ENCODE results near the gene PAX6. TPM values are rescaled to one million over a fixed set of nuclear protein-coding genes. Genes with fewer than 3 reads are reported as not detected.

Gene PAX6
- total and polyA plus RNA-seq, 2 donors (not counting 1 experiment from before 2014, with no cell fraction given): 0.44 TPM; not detected in 1

DNA sequence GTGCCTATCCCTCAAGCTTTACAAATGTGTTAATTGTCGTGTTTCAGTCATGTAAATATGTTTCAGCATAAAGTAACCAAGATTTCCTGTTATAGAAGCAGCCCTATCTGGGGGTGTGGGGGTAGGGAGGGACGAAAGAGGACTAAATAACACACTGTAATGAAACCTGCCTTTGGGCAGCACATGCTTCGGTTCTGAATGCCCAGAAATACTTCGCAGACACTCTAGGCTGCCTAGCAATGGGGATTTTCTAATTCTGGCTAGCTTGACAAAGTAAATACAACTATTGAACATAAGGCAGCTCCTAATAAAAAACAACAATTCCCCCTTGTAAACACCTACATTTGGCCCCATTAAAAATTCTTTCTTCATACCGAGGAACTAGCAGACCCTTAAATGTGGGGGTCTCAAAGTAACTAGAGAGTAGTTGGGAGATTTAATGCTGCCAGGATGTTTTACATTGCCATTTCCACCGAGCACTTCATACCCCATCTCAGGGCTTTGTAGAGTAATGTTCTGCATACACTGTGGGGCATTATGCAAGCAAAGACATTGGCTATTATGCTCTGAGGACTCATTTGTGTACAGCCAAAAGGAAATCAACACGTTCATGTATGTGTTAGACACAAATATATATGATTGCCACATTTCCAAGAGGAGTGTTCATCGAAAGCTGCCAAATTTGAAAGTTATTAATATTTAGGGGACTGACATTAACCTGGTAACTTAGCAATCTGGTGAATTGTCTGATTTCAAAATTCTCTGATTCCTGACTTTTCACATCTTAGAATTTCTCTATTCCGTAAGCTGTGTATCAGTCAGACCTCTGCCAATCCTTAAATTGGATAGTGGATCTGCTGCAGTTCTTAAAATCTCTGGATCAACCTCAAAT lies 42.1 kb downstream of the PAX6 start:
- DNase-seq (ENCODE audit: low read depth in 2 of 2): no peak
- Histone ChIP-seq H2AFZ (ENCODE audit: low read length) (no peak overlapping the region), H3K4me3 (replicated peaks in 1 of 4; ENCODE audit: control extremely low read depth in 1 of 4, insufficient read depth in 1 of 4, low read depth in 3 of 4, low read length in 4 of 4) (no peak overlapping the region), H3K79me2 (ENCODE audit: control insufficient read depth, insufficient read depth, low read length) (no peaks in the 10 kb centered on the region), H3K36me3 (ENCODE audit: control insufficient read depth, insufficient read depth, low read length) (no peaks in the 10 kb centered on the region), H3K4me2 (ENCODE audit: extremely low read depth, insufficient read depth, low read length) (no peak overlapping the region), H3K9me3 (ENCODE audit: control insufficient read depth, insufficient read depth, low read depth, low read length) (no peaks in the 10 kb centered on the region), H3K9ac (ENCODE audit: insufficient read depth, low read length) (no peak overlapping the region), H3K4me1 (ENCODE audit: control insufficient read depth, extremely low read depth, insufficient read depth, low read length) (no peaks in the 10 kb centered on the region), H3K27me3 (ENCODE audit: control insufficient read depth, insufficient read depth, low read length) (no peaks in the 10 kb centered on the region), H4K20me1 (ENCODE audit: control insufficient read depth, extremely low read depth, insufficient read depth, low read length) (no peaks in the 10 kb centered on the region), H3K27ac (ENCODE audit: insufficient read depth, low read length) (no peak overlapping the region)
- no peak for TF ChIP-seq CTCF (conservative IDR thresholded peaks at IDR 0.05 in 1 of 2, IDR thresholded peaks at IDR 0.05 in 1 of 2; ENCODE audit: low read depth in 1 of 2, low read length in 2 of 2)
- no peak for TF ChIP-seq EZH2 (IDR thresholded peaks at IDR 0.05; ENCODE audit: low read length, missing control alignments)

DNA sequence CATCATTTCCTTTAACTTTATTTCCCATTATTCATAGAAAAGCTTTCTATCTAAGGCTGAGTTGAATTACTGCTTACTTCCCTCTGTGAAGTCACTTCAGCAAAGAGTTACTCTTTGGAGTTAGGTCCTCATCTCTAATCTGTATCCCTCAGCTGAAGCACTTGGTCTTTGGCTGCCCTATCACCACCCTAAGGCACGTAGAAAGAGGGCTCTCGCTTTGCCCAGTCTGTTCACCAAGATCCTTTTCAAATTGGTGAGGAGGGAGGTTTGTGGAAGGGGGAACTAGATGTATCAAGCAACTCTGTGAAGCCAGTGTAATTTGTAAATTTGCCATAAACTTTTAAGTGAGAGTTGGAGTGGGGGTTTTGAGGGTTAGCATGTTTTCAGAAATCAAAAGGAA lies 43.4 kb downstream of the PAX6 start:
- Histone ChIP-seq H3K36me3 (ENCODE audit: control insufficient read depth, insufficient read depth, low read length) (no peaks in the 10 kb centered on the region), H3K79me2 (ENCODE audit: control insufficient read depth, insufficient read depth, low read length) (no peaks in the 10 kb centered on the region), H3K9ac (ENCODE audit: insufficient read depth, low read length) (no peak overlapping the region), H2AFZ (ENCODE audit: low read length) (no peak overlapping the region), H3K9me3 (ENCODE audit: control insufficient read depth, insufficient read depth, low read depth, low read length) (no peaks in the 10 kb centered on the region), H3K4me3 (replicated peaks in 1 of 4; ENCODE audit: control extremely low read depth in 1 of 4, insufficient read depth in 1 of 4, low read depth in 3 of 4, low read length in 4 of 4) (no peak overlapping the region), H3K27ac (ENCODE audit: insufficient read depth, low read length) (no peak overlapping the region), H3K27me3 (ENCODE audit: control insufficient read depth, insufficient read depth, low read length) (no peaks in the 10 kb centered on the region), H3K4me2 (ENCODE audit: extremely low read depth, insufficient read depth, low read length) (no peak overlapping the region), H4K20me1 (ENCODE audit: control insufficient read depth, extremely low read depth, insufficient read depth, low read length) (no peaks in the 10 kb centered on the region), H3K4me1 (ENCODE audit: control insufficient read depth, extremely low read depth, insufficient read depth, low read length) (no peaks in the 10 kb centered on the region)
- TF ChIP-seq CTCF (conservative IDR thresholded peaks at IDR 0.05 in 1 of 2, IDR thresholded peaks at IDR 0.05 in 1 of 2; ENCODE audit: low read depth in 1 of 2, low read length in 2 of 2) (no peak), EZH2 (IDR thresholded peaks at IDR 0.05; ENCODE audit: low read length, missing control alignments) (no peak)
- DNase-seq (ENCODE audit: low read depth in 2 of 2): no peak

DNA sequence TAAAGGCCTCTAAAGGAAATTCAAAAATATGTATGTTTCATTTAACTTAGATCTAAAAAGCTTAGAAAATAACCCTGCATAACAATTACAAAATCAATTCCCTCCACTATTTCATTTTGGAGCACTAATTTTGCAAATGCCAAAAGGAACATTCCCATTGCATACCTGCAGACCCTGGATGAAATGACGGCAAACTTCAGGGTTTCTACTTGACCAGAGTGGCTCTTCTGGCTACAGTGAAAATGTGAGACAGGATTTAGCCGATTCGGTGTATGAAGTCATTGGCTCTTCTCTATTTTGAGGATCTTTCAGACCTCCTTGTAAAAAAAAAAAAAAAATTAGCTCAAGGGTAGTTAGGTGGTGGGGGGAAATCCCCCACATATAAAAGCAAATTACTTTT lies 44.1 kb downstream of the PAX6 start:
- Histone ChIP-seq H3K9ac (ENCODE audit: insufficient read depth, low read length) (no peak overlapping the region), H3K36me3 (ENCODE audit: control insufficient read depth, insufficient read depth, low read length) (no peaks in the 10 kb centered on the region), H3K9me3 (ENCODE audit: control insufficient read depth, insufficient read depth, low read depth, low read length) (no peaks in the 10 kb centered on the region), H2AFZ (ENCODE audit: low read length) (no peak overlapping the region), H3K4me3 (replicated peaks in 1 of 4; ENCODE audit: control extremely low read depth in 1 of 4, insufficient read depth in 1 of 4, low read depth in 3 of 4, low read length in 4 of 4) (no peak overlapping the region), H3K4me1 (ENCODE audit: control insufficient read depth, extremely low read depth, insufficient read depth, low read length) (no peaks in the 10 kb centered on the region), H3K27ac (ENCODE audit: insufficient read depth, low read length) (no peak overlapping the region), H3K27me3 (ENCODE audit: control insufficient read depth, insufficient read depth, low read length) (no peaks in the 10 kb centered on the region), H3K79me2 (ENCODE audit: control insufficient read depth, insufficient read depth, low read length) (no peaks in the 10 kb centered on the region), H3K4me2 (ENCODE audit: extremely low read depth, insufficient read depth, low read length) (no peak overlapping the region), H4K20me1 (ENCODE audit: control insufficient read depth, extremely low read depth, insufficient read depth, low read length) (no peaks in the 10 kb centered on the region)
- TF ChIP-seq CTCF (conservative IDR thresholded peaks at IDR 0.05 in 1 of 2, IDR thresholded peaks at IDR 0.05 in 1 of 2; ENCODE audit: low read depth in 1 of 2, low read length in 2 of 2) (no peak), EZH2 (IDR thresholded peaks at IDR 0.05; ENCODE audit: low read length, missing control alignments) (no peak)
- no peak for DNase-seq (ENCODE audit: low read depth in 2 of 2)

All from fibroblast of lung (primary cell).